DOHH2 (cell line): Measurements from ENCODE around the gene PGA5.

Experiments
- H3F3A ChIP-seq: fragments of 200-600 bp; sonication (generic), shearing (Covaris generic); 2 replicates; pipeline ENCODE4 v1.6.0; 2016; ENCODE audit warnings: antibody characterized with exemption, mild to moderate bottlenecking; ENCODE audit not compliant: control insufficient read depth, insufficient read depth
- H3K27ac ChIP-seq: fragments of 200-600 bp; sonication (generic); 2 replicates; pipeline ENCODE4 v1.5.1; 2014; ENCODE audit warnings: low read depth, mild to moderate bottlenecking, low read length, moderate library complexity
- H3K27me3 ChIP-seq: fragments of 200-600 bp; sonication (generic); 2 replicates; pipeline ENCODE4 v1.6.1; 2014; ENCODE audit warnings: mild to moderate bottlenecking, low read length, mixed read lengths; ENCODE audit not compliant: control insufficient read depth
- H3K36me3 ChIP-seq: fragments of 200-600 bp; sonication (generic); 2 replicates; pipeline ENCODE4 v1.6.1; 2014; ENCODE audit warnings: mild to moderate bottlenecking, low read length, moderate library complexity, mixed read lengths; ENCODE audit not compliant: control insufficient read depth
- H3K4me1 ChIP-seq: fragments of 200-600 bp; sonication (generic); 2 replicates; pipeline ENCODE4 v1.6.1; 2014; ENCODE audit warnings: mild to moderate bottlenecking, low read length, mixed read lengths; ENCODE audit not compliant: control insufficient read depth
- H3K4me2 ChIP-seq: fragments of 200-600 bp; sonication (generic); 2 replicates; pipeline ENCODE4 v1.6.0; 2014; ENCODE audit warnings: mild to moderate bottlenecking, low read length, moderate library complexity
- H3K4me3 ChIP-seq: fragments of 200-600 bp; sonication (generic); 2 replicates; pipeline ENCODE4 v1.5.1; 2014; ENCODE audit warnings: mild to moderate bottlenecking, low read length, mixed read lengths
- H3K79me2 ChIP-seq: fragments of 200-600 bp; sonication (generic); 2 replicates; pipeline ENCODE4 v1.6.1; 2014; ENCODE audit warnings: mild to moderate bottlenecking, low read length, mixed read lengths; ENCODE audit not compliant: control insufficient read depth
- H3K9me2 ChIP-seq: fragments of 200-600 bp; sonication (generic); replicated peaks from 2 replicates; pipeline ENCODE4 v1.6.1; 2014; ENCODE audit warnings: mild to moderate bottlenecking, low read length, mixed read lengths; ENCODE audit not compliant: control insufficient read depth
- H3K9me3 ChIP-seq: fragments of 200-600 bp; sonication (generic); 2 replicates; pipeline ENCODE4 v1.6.1; 2014; ENCODE audit warnings: antibody characterized with exemption, low read length, mixed read lengths; ENCODE audit not compliant: control insufficient read depth, insufficient read depth
- H4K20me1 ChIP-seq: fragments of 200-600 bp; sonication (generic); 2 replicates; pipeline ENCODE4 v1.6.0; 2014; ENCODE audit warnings: low read depth, mild to moderate bottlenecking, antibody characterized with exemption, low read length, moderate library complexity; ENCODE audit not compliant: control insufficient read depth, insufficient read depth
- CTCF ChIP-seq: fragments of 200-600 bp; sonication (generic); IDR thresholded peaks from one replicate; pipeline ENCODE4 v1.5.1; 2014; ENCODE audit warnings: antibody characterized with exemption, mild to moderate bottlenecking, low read depth, low read length; ENCODE audit not compliant: poor library complexity, severe bottlenecking
- EZH2phosphoT487 ChIP-seq: fragments of 200-600 bp; sonication (generic); IDR thresholded peaks from 2 replicates; pipeline ENCODE4 v1.6.1; 2017; ENCODE audit warnings: borderline replicate concordance, mild to moderate bottlenecking, antibody characterized with exemption, low read length, moderate library complexity, mixed read lengths

The PGA5 gene

GRCh38 chr11:61274084-61274483 is 33.1 kb downstream of the PGA5 start:
- no peaks in the 10 kb centered on the region for H3K79me2 ChIP-seq
- peaks cover 3% of the 10 kb centered on the region; the same call in 1 of the 2 replicates for H3K4me1 ChIP-seq
- H3K9me3 ChIP-seq = no peaks in the 10 kb centered on the region
- no peak overlapping the region for H3K4me2 ChIP-seq
- peaks cover 25% of the 10 kb centered on the region for H3K36me3 ChIP-seq
- H4K20me1 ChIP-seq = no peaks in the 10 kb centered on the region
- no peaks in the 10 kb centered on the region for H3K27me3 ChIP-seq
- no peak overlapping the region for H3K27ac ChIP-seq
- H3K4me3 ChIP-seq = no peak overlapping the region
- H3K9me2 ChIP-seq = no peaks in the 10 kb centered on the region
- TF ChIP-seq EZH2phosphoT487 = no peak
- TF ChIP-seq CTCF = no peak
- H3F3A ChIP-seq = no peaks in the 10 kb centered on the region

DNA sequence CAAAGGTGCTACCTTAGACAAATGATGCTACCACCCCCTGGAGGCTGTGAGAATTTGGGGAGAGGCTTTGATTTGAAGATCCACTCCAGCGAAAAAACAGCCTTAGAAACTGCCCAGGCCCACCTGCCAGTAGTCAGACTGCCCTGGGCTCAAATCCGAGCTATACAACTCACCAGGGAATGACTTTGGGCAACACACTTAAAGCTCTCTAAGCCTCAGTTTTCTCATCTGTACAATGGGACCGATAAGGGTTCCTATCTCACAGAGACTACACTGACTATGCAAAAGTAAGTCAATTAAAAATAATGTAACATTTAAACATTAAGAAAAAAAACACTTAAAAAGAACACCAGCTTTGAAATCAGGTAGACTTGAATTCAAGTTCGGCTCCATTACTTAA is 34.2 kb downstream of the PGA5 start:
- no peaks in the 10 kb centered on the region for H4K20me1 ChIP-seq
- no peaks in the 10 kb centered on the region for H3K9me2 ChIP-seq
- no peaks in the 10 kb centered on the region for H3K9me3 ChIP-seq
- H3K36me3 ChIP-seq = peaks cover 29% of the 10 kb centered on the region
- H3K27ac ChIP-seq = no peak overlapping the region
- H3K4me1 ChIP-seq = peaks cover 3% of the 10 kb centered on the region; the same call in 1 of the 2 replicates
- H3K4me2 ChIP-seq = no peak overlapping the region
- no peaks in the 10 kb centered on the region for H3K79me2 ChIP-seq
- TF ChIP-seq EZH2phosphoT487 (no peak), CTCF (no peak)
- H3K4me3 ChIP-seq = no peak overlapping the region
- no peaks in the 10 kb centered on the region for H3F3A ChIP-seq
- no peaks in the 10 kb centered on the region for H3K27me3 ChIP-seq

GRCh38 chr11:61277186-61278000 is 36.4 kb downstream of the PGA5 start:
- Histone ChIP-seq H3K36me3 (peaks cover 35% of the 10 kb centered on the region), H3K79me2 (no peaks in the 10 kb centered on the region), H3K4me3 (no peak overlapping the region), H3K9me2 (no peaks in the 10 kb centered on the region), H3K27ac (no peak overlapping the region), H3K27me3 (no peaks in the 10 kb centered on the region), H4K20me1 (no peaks in the 10 kb centered on the region), H3F3A (no peaks in the 10 kb centered on the region), H3K9me3 (no peaks in the 10 kb centered on the region), H3K4me2 (no peak overlapping the region), H3K4me1 (peaks cover 3% of the 10 kb centered on the region; the same call in 1 of the 2 replicates)
- no peak for TF ChIP-seq CTCF
- TF ChIP-seq EZH2phosphoT487 = no peak
